ENCODE results near the gene C1orf21.

Gene C1orf21

GRCh38 chr1:184416481-184416880 is 29.7 kb downstream of the C1orf21 start:
- no peak for DNase-seq (ENCODE audit: low read depth)

- no peak for DNase-seq (ENCODE audit: low read depth)
Observed at GRCh38 chr1:184416946-184417345, 30.1 kb downstream of the C1orf21 start.

GRCh38 chr1:184417916-184418315 is 31.1 kb downstream of the C1orf21 start:
- DNase-seq (ENCODE audit: low read depth) = no peak

- no peak for DNase-seq (ENCODE audit: low read depth)
Observed at GRCh38 chr1:184418652-184419349, 32.0 kb downstream of the C1orf21 start.

GRCh38 chr1:184419350-184420161 is 32.7 kb downstream of the C1orf21 start:
- no peak for DNase-seq (ENCODE audit: low read depth)

- DNase-seq (ENCODE audit: low read depth) = no peak
Observed at GRCh38 chr1:184422490-184423233, 35.8 kb downstream of the C1orf21 start.

- DNase-seq (ENCODE audit: low read depth) = no peak
Observed at GRCh38 chr1:184423649-184424048, 36.8 kb downstream of the C1orf21 start.

GRCh38 chr1:184424157-184424556 is 37.3 kb downstream of the C1orf21 start:
- DNase-seq (ENCODE audit: low read depth) = no peak

- DNase-seq (ENCODE audit: low read depth) = no peak
Observed at GRCh38 chr1:184424945-184425344, 38.1 kb downstream of the C1orf21 start.

GRCh38 chr1:184425449-184426277 is 38.8 kb downstream of the C1orf21 start:
- DNase-seq (ENCODE audit: low read depth) = no peak

- DNase-seq (ENCODE audit: low read depth) = no peak
Observed at GRCh38 chr1:184426278-184426674, 39.4 kb downstream of the C1orf21 start.

- DNase-seq (ENCODE audit: low read depth) = no peak
Observed at GRCh38 chr1:184427722-184428121, 40.9 kb downstream of the C1orf21 start.

GRCh38 chr1:184428604-184429003 is 41.8 kb downstream of the C1orf21 start:
- DNase-seq (ENCODE audit: low read depth) = no peak

- DNase-seq (ENCODE audit: low read depth) = no peak
Observed at GRCh38 chr1:184429335-184429734, 42.5 kb downstream of the C1orf21 start.

GRCh38 chr1:184433956-184434502 is 47.2 kb downstream of the C1orf21 start:
- no peak for DNase-seq (ENCODE audit: low read depth)

- DNase-seq (ENCODE audit: low read depth) = no peak
Observed at GRCh38 chr1:184437291-184437690, 50.5 kb downstream of the C1orf21 start.

GRCh38 chr1:184438363-184438762 is 51.5 kb downstream of the C1orf21 start:
- DNase-seq (ENCODE audit: low read depth) = no peak

- no peak for DNase-seq (ENCODE audit: low read depth)
Observed at GRCh38 chr1:184442260-184442659, 55.4 kb downstream of the C1orf21 start.

GRCh38 chr1:184443201-184443600 is 56.4 kb downstream of the C1orf21 start:
- DNase-seq (ENCODE audit: low read depth) = no peak

- no peak for DNase-seq (ENCODE audit: low read depth)
Observed at GRCh38 chr1:184443624-184444023, 56.8 kb downstream of the C1orf21 start.

GRCh38 chr1:184445997-184446396 is 59.2 kb downstream of the C1orf21 start:
- no peak for DNase-seq (ENCODE audit: low read depth)
